Right kidney (tissue), 1 donor: ENCODE results near the gene PPP1R1B.

Experiments used
- DNase-seq: peaks from one replicate; pipeline ENCODE4 v3.0.0-alpha.2; 2016

PPP1R1B gene

GRCh38 chr17:39615434-39615833, 11.3 kb upstream of the PPP1R1B start:
- no peak for DNase-seq

DNA sequence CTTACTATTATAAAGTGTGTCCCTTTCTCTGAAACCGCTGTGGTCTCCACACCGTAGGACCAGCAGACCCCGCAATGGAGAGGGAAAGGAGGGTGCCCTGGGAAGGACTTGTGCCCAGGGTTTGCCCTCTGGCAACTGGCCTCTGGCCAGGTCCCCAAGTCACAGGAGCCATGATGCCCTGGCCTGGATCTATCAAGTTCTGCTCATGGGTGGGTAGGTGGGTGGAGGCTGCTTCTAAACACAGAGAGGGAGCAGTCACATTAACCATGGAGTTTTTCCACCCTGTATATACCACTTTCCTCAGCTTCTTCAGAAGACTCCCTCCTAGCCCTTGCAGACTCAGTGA, 9.7 kb upstream of the PPP1R1B start:
- DNase-seq: no peak

DNA sequence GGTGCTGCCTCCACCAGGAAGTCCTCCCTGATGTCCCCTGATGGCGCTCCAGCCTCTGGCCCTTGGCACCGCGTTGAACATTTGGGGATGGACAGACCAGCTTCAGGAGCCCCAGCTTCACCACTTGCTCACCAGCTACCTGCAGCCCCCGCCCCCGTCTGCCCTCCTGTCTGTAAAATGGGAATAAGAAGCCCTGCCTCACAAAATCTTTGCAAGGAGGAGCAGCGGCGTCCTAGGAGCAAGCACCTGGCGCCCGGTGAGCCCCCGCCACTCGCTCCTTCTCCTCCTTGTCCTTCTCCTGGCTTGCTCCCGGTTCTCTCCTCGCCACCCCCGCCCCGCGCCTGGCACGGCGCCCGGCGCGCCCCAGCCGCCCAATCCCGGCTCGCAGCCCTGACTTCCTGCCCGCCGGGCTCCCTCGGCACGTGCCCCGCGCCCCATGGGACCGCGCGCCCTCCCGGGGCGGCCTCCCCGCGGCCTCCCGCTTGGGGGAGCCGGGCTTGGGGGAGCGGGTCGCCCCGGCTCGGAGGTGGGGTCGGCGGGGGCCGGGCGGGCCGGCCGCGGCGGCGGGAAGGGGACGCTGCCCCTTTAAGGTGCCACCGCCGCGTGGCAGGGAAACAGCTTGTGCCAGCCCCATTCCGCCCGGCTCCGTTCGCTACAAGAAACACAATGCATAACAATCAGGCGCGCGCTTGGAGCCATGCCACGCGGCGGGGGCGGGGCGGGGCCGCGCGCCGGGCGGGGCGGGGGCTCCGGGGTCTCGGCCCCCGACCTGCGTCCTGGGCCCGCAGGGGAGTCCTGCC, 9.1 kb upstream of the PPP1R1B start:
- DNase-seq: peak; percentile 47

DNA sequence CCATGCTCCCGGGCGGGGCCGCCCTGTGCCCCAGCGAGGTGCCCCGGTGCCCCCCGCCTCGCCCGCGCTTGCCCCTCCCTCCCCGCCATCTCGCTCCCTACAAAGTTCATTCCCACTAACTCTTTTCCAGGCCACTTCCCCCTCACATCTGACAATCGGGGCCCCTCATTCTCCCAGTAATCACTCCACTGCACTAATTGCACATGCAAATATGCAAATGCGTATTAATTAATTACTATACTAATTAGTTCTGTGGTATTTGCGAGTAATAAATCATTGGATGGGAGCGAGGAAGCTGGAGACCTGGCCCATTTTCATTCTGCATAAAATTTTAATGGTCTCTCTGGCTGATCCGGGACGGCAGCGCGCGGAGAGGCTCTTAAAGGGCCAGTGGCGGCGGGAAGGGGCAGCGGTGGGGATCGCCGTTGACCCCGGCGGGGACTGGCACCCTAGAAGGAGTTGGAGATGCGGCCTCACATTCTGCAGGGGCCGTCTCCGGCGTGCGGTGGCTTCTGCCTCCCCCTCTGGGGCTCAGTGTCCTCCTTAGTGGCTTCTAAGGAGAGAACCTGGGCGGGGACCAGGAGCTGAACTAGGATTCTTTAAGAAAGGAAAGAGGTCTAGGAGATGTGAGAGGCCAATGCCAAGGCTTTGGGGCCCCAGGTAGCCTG, 8.4 kb upstream of the PPP1R1B start:
- DNase-seq: peak; percentile 68

DNA sequence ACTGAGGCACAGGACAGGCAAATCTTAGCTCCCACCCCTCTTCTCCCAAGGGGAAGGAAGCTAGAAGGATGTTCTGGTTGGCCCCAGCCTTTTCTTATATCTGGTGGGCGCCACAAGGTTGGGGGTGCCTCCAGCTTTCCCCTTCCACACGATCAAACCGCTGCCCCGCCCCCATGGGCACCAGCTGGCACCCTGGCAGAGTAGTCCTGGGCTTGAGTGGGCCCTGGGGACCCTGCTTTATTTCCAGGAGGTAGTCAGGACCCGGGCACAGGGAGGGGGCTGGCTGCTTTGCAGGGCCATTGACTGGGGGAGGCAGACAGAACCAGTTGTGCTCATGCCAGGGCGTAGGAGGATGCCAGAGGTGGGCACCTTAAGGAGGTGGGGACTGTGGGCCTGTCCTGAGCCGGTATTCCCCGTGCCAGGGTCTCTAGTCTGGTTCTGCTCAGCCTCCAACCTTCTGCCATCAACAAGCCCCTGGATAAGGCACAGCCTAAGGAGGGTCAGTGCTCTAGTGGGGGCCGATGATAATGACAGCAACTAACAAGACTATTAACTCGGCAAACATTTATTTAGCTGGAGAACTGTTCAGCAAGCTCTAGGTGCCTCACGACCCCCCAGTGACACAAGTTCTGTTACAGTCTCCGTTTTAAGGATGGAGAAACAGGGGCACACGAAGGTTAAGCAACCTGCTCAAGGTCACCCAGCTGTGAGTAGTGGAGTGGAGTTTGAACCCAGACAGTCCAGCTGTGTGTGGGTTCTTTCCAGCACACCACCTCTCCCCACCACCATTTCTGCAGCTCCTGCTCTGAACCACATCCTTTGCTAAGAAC, 7.6 kb upstream of the PPP1R1B start:
- DNase-seq: no peak

- no peak for DNase-seq
Measured at GRCh38 chr17:39619786-39620101, 7.0 kb upstream of the PPP1R1B start.

- DNase-seq: peak; percentile 91
Measured at GRCh38 chr17:39621523-39622379, 5.0 kb upstream of the PPP1R1B start.

DNA sequence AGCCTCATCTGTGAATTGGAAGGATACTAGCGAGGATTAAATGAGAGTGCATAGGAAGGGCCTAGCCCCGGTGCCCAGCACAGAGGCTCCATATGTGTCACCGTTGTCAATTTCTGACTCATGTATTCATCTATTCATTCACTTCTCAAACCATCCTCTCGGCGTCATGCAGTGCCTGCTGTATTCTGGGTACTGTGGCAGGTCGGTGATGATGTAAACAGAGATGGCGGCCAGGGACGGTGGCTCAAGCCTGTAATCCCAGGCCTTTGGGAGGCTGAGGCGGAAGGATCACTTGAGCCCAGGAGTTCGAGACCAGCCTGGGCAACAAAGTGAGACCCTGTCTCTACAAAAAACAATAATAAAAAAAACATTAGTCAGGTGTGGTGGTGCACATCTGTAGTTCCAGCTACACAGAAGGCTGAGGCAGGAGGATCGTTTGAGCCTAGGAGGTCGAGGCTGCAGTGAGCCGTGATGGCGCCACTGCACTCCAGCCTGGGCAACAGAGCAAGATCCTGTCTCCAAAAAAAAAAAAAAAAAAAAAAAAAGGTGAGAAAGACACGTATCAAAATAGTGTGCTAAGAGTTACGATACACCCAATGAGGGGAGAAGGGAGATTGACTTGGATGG, 4.3 kb upstream of the PPP1R1B start:
- DNase-seq: no peak

DNA sequence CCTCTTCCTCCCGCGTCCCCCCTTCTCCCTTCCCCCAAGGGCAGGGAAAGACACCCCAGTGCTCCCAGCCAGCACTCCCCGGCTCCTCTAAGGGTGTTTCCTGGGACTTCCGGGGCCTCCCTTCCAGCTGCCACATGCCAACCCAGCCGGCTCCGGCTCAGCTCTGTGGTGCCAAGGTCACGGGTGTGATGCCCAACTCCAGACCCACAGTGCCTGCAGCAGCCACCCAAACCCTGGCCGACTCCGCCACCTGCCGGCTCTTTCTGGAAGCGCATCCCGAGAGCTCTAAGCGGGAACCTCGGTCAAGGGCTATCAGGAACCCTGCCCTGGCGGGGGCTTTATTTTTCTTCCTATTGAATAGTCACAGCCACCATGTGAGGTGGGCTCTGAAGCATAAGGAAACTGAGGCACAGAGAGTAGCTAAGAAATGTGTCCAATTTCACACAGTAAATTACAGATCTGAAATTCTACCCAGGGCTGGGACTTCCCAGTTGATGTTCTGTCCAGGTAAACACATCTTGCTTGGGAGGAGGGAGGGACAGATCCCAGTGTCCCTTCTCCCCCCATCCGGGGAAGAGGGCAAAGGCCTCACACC, 3.3 kb upstream of the PPP1R1B start:
- peak; percentile 65 for DNase-seq

- no peak for DNase-seq
Measured at GRCh38 chr17:39624313-39624712, 2.4 kb upstream of the PPP1R1B start.

GRCh38 chr17:39625198-39625785, 1.5 kb upstream of the PPP1R1B start:
- no peak for DNase-seq

DNA sequence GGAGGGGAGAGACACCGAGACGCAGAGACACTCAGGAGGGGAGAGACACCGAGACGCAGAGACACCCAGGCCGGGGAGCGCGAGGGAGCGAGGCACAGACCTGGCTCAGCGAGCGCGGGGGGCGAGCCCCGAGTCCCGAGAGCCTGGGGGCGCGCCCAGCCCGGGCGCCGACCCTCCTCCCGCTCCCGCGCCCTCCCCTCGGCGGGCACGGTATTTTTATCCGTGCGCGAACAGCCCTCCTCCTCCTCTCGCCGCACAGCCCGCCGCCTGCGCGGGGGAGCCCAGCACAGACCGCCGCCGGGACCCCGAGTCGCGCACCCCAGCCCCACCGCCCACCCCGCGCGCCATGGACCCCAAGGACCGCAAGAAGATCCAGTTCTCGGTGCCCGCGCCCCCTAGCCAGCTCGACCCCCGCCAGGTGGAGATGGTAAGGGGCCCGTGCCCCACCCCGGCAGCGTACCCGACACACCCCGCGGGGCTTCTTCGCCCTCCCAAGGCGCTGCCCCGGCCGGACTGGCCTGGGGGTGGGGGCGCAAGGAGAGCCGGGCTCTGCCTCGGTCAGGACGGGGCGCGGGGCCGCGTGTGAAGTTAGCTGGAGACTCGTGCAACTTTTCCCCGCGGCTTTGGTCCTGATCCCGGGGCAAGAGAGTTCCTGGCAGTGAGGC, 427 bp downstream of the PPP1R1B start:
- peak; percentile 60 for DNase-seq

GRCh38 chr17:39627712-39628516, 1.2 kb downstream of the PPP1R1B start:
- no peak for DNase-seq

- no peak for DNase-seq
Measured at GRCh38 chr17:39628655-39629493, 2.1 kb downstream of the PPP1R1B start.

GRCh38 chr17:39629494-39629880, 2.7 kb downstream of the PPP1R1B start:
- DNase-seq: no peak

DNA sequence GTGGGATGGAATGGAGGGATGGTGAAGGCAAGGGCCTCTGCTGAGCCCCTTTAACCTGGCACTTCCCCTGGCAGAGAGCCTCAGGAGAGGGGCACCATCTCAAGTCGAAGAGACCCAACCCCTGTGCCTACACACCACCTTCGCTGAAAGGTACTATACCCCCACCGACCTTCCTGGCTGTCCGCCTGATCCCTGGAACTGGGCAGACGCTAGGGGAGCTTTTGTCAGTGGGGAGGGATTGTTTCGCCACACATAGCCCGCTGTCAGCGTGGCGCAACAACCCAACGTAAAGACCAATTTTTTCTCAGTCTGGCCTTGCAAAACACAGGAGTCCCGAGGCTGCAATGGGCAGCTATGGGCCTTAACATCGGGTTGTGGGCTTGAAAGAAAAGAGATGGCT, 3.1 kb downstream of the PPP1R1B start:
- DNase-seq: no peak

GRCh38 chr17:39631403-39631802, 4.7 kb downstream of the PPP1R1B start:
- DNase-seq: no peak

DNA sequence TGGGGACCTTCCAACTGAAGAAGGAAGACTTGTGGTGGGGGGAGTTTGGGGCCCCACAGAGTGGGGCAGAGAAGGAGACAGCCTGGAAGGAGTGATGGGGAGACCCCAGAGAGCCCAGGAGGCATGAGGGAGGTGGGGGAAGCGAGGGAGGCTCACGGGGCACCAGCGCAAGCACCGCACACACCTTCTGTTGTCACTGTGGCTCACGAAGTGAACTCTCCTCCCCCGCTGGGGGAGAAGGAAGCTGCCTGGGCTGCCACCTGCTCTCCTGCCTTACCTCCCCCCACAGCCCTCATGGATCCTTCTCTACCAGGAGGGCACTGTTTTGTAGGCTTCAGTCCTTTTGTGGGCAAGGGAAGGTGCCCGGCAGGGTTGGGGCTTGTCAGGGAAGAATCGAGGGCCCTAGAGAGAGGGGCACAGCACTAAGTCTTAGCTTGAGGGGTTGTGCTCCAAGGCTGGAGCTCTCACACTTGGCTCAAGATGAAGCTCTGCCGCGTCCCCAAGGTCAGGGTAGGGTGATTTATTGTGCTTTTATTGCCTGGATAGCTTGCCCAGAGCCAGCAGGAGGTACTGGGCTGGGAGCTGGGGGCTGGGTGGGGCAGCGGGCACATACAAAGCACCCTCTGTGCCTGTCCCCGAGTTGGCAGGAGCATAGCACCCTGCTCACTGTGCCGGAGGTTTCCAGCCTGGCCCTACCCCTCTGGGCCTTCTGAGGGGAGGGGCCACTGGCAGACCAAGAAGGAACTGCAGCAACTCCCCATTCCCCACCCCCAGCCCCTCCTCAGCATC, 5.6 kb downstream of the PPP1R1B start:
- DNase-seq: peak; percentile 51
